GM19238 (cell line): ENCODE results near the gene COL15A1.
"Not testable (repeated sequence)": the region's sequence is repeated elsewhere in the genome, so short reads cannot be mapped to it uniquely, and the experiment has no call there.

Source experiments
- DNase-seq: peaks from one replicate; pipeline ENCODE4 v3.0.0; 2011; ENCODE audit warnings: low spot score; ENCODE audit not compliant: insufficient read length

Gene COL15A1

GRCh38 chr9:99010393-99010792, 66.7 kb downstream of the COL15A1 start:
- not testable (repeated sequence) for DNase-seq

DNA sequence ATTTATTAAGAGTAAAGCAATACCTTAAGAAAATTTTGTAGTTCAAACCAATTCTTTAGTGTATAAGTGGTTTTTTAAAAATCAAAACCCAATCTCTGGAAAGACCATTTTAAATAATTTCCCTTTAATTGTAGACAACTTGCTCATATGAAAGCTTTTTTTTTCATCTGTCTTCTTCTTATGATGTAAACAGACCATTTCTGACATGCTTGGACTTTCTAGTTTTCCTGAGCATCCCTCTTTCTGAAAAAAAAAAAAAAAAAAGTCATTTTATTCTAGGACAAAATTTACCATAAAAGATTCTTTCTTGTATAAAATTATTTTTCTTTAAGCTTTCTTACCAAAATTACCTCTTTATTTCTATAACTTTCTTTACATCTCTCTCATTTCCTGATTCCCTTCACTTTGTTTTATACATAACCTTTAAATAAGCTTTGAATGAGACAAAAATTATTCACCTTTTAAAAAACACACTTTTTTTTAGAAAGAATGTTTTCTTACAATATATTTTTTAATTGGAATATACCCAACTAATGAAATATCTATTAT, 67.5 kb downstream of the COL15A1 start:
- no peak for DNase-seq

GRCh38 chr9:99012957-99013512, 69.3 kb downstream of the COL15A1 start:
- DNase-seq: no peak

DNA sequence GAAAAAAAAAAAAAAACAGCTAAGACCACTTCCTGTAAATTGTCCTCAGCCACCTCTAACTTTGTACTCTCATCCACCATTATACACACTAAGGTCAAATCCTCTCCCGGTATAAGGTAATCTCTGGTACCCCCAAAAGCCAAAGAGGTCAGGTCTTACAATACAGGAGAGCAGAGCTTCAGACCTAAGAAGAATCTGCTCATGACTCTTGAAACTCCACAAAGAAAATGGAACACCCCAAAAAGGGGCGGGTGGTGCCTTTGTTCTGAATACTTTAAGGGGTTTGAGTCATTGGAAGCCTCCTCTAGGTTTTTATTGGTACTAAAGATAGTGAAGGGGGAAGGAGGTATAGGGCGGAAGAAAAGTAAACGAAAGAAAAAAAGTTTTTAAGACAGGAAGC, 69.8 kb downstream of the COL15A1 start:
- no peak for DNase-seq

DNA sequence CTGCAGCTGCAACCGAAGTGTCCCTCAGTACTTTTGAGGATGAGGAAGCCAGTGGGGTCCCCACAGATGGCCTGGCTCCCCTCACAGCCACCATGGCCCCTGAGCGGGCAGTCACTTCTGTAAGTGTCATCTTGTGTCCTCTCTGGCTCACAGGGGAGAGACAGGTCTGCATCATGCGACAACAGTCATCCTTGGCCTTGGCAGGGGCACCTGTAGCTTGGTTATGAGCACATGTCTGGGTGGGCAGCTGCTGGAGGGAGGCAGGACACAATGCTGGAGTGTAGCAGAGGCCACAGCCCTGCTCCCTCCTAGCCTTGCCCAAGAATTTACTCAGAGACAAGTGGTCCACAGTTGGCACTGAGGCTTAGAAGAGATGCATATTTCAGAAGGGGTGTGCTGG, 71.7 kb downstream of the COL15A1 start:
- DNase-seq: no peak

GRCh38 chr9:99015890-99016289, 72.2 kb downstream of the COL15A1 start:
- DNase-seq: no peak

DNA sequence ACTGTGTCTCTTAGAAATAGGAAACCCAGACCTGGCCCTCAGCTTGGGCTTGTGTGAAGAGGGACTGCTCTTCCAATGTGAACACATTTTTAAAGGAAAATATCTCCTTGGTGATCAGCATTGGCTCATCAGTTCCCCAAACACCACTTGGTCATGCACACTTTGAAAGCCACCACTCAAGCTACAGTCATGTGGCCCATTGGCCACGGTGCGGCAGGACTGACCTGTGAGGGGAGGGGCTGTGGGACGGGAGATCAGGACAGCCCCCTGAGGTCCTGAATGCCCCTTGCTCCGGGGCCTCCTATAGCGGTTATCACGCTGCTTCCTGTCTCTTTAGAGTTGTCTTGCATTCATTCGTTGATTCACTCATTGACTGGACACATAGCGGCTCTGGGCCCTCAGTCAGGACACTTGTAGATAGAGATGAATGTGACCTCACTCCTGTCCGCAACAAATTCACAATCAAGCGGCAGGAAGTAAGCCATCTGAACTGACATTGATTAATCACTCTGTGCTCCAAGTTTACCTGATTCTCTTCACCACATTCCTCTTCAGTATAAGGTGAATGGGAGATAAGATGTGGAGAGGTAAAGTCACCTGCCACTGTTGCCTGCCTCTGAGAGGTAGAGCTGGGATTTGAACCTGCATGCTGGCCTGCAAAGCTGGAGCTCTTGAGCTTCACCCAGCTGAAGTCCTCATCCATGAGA, 73.1 kb downstream of the COL15A1 start:
- DNase-seq: no peak

- no peak for DNase-seq
Observed at GRCh38 chr9:99018653-99019052, 74.9 kb downstream of the COL15A1 start.

GRCh38 chr9:99019510-99020331, 76.0 kb downstream of the COL15A1 start:
- DNase-seq: no peak

DNA sequence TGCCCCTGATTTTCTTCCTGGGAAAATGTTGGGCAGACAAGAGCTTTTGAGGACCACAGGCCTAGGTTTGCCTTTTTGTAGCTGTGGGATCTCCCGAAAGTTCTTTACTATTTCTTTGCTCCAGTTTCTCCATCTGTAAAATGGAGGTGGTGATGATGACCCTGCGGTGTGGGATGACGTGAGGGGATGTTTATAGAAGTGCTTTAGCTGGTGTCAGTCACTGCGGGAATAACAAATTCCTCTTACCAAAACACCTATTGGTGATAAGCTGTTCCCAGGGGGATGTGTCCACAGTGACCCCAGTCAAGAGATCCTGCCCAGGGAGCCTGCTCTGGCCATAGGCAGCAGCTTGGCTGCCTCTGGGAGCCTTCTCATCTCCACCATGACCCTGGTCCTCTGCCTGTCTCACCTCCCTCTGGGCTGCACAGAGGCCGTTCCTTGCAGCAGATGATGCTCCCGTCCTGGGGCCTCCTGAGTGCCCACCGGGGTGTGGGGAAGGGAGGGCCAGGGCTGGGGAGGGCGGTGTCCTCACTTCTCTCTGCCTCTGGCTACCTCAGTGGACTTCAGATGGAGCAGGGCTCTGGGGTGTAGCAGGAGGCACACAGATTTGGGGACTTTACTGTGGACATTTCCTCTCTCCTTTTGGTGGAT, 77.2 kb downstream of the COL15A1 start:
- DNase-seq: no peak

- no peak for DNase-seq
Observed at GRCh38 chr9:99021512-99021911, 77.8 kb downstream of the COL15A1 start.

- DNase-seq: no peak
Observed at GRCh38 chr9:99023231-99023630, 79.5 kb downstream of the COL15A1 start.

DNA sequence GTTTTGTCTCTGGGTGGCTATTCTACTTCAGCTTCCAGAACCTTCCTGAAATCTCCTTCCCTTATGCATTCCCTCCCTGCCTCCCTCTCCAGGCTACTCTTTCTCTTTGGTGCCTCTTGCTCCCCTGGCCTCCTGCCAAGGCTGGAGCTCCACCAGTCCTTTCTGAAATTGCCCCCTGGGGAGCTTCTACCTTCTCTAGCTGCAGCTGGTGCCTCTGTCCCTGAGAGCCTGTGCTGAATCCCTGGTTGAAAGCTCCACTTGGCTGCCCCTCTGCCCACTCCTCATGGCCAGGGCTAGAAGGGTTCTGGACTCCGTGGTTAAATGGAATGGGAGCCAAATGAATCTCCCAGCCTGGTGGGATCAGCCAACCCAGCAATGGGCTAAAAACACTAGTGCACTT, 80.1 kb downstream of the COL15A1 start:
- no peak for DNase-seq

DNA sequence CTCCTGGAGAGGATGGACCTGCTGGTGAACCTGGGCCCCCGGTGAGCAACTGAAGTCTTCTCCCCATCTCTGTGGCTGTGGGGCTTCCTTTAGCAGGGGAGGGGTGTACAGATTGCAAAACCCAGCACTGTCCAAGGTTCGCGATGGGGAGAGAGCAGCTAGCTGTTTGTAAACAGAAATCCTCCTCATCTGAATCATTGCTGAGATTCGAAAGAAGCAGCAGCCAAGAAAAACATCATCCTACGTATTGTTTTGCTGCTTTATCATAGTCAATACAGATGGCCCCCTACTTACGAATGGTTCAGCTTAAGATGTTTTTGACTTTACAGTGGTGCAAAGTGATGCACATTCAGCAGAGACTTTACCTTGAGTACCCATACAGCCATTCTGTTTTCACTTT, 81.3 kb downstream of the COL15A1 start:
- no peak for DNase-seq

GRCh38 chr9:99025616-99026270, 82.0 kb downstream of the COL15A1 start:
- no peak for DNase-seq

DNA sequence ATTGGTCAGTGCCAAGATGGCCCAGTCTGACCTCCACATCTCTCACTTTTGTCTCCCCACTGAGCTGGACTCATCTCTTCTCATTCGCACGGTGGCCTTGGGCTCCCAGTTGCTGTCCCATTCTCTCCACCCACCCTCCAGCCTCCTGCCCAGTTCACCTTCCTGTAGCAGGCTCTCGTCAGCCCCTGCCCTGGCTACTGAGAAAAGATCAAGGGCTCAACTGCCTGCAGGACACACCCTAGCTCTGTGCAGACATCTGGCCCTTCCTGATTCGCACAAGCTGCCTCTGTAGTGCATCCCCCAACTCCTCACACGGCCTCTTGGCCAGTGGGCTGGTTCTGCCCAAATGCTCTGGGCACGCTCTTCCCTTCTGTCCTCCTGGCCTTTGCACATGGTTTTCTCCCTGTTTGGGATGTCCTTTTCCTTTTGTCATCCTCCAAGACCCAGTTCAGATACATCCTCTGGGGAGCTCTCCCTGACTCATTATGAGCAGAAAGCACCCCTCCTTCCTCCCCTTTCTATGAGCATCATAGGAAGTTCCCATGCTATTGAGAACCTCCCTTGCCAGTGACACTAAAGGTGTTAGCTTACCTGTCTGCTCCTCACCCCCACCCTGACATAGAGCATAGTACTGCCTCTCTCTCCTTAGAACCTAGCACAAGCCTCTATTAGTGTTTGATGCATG, 82.7 kb downstream of the COL15A1 start:
- DNase-seq: no peak

DNA sequence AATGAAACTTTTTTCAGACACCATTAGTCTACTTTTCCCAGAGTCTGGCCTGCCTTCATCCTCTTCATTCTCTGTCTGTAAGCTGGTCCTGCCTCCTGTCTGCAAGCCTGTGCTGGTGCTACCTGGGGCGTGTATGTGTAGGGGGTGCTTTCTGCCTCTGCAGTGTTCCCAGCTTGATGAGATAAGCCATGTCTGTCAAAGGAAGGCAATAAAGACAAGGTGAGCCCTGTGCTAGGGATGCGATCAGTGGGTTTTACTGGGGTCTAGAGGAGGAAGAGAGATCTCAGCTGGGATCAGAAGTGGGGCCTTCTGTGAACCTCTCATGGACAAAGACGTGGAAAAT, 83.2 kb downstream of the COL15A1 start:
- no peak for DNase-seq

DNA sequence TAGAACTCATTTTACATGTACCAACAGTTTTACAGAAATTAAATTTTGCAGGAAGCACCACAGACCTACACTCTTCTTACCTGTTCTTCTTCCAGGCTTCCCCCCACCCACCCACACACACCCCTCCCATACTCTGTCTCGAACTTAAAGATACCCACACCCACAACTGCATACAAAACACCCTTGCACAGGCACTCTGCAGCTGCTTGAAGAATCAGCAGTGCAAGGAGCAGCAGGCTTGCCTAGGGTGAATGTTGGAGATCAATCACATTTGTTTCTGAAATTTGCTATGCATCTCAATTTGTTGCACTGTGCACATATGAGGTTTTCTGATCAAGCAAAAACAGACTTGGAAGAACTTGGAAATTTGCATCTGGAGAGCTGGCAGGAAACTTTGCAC, 83.7 kb downstream of the COL15A1 start:
- DNase-seq: no peak

GRCh38 chr9:99029083-99029645, 85.5 kb downstream of the COL15A1 start:
- DNase-seq: no peak

- no peak for DNase-seq
Observed at GRCh38 chr9:99030092-99030511, 86.4 kb downstream of the COL15A1 start.
